ENCODE measurements around the gene APEX1.

- TF ChIP-seq CTCF (IDR thresholded peaks at IDR 0.05) = no peak
- no peak for TF ChIP-seq POLR2AphosphoS5 (IDR thresholded peaks at IDR 0.05)
- TF ChIP-seq POLR2A (IDR thresholded peaks at IDR 0.05) = no peak
Measured at GRCh38 chr14:20494935-20495766, 40.1 kb downstream of the APEX1 start.

Data from prostate gland (tissue), 2 donors.